Right lobe of liver (tissue), 4 donors: ENCODE measurements around the gene RBM48.

ENCODE experiments used
- POLR2A ChIP-seq: fragments of 450-650 bp; IDR thresholded peaks from one replicate; pipeline ENCODE4 v1.6.1; 2017; ENCODE audit warnings: antibody characterized with exemption, mild to moderate bottlenecking
- TF ChIP-seq, protein P1 (sequence below), 4 donors: fragments of 200-600 bp in 3 of 4; fragments of 450-650 bp in 1 of 4; IDR thresholded peaks; one replicate each; pipeline versions ENCODE4 v1.5.1 to v1.8.0; 2016 to 2022; ENCODE audit warnings: antibody characterized with exemption in 4 of 4, mild to moderate bottlenecking in 2 of 4
- donor health status: DM: no; HTN: no; CAD: no.
- donor health status: DM: no; HTN: no; CAD: no.
- donor health status: DM: no; HTN: yes; CAD: no.

GRCh38 chr7:92513167-92513902 lies 15.3 kb upstream of the RBM48 start:
- TF ChIP-seq, protein P1, sequence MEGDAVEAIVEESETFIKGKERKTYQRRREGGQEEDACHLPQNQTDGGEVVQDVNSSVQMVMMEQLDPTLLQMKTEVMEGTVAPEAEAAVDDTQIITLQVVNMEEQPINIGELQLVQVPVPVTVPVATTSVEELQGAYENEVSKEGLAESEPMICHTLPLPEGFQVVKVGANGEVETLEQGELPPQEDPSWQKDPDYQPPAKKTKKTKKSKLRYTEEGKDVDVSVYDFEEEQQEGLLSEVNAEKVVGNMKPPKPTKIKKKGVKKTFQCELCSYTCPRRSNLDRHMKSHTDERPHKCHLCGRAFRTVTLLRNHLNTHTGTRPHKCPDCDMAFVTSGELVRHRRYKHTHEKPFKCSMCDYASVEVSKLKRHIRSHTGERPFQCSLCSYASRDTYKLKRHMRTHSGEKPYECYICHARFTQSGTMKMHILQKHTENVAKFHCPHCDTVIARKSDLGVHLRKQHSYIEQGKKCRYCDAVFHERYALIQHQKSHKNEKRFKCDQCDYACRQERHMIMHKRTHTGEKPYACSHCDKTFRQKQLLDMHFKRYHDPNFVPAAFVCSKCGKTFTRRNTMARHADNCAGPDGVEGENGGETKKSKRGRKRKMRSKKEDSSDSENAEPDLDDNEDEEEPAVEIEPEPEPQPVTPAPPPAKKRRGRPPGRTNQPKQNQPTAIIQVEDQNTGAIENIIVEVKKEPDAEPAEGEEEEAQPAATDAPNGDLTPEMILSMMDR (IDR thresholded peaks at IDR 0.05): no peak
- TF ChIP-seq POLR2A: no peak
